ENCODE measurements around the gene TLX2.

The TLX2 gene

GRCh38 chr2:74554820-74555531 is 40.7 kb downstream of the TLX2 start:
- no peak for TF ChIP-seq CTCF (IDR thresholded peaks at IDR 0.05)

- no peak for TF ChIP-seq CTCF (IDR thresholded peaks at IDR 0.05)
Observed at GRCh38 chr2:74555610-74556103, 41.4 kb downstream of the TLX2 start.

- TF ChIP-seq CTCF (IDR thresholded peaks at IDR 0.05) = no peak
Observed at GRCh38 chr2:74556159-74556558, 41.9 kb downstream of the TLX2 start.

GRCh38 chr2:74556831-74557370 is 42.7 kb downstream of the TLX2 start:
- TF ChIP-seq CTCF (IDR thresholded peaks at IDR 0.05) = no peak

- TF ChIP-seq CTCF (IDR thresholded peaks at IDR 0.05) = no peak
Observed at GRCh38 chr2:74558284-74559230, 44.3 kb downstream of the TLX2 start.

- no peak for TF ChIP-seq CTCF (IDR thresholded peaks at IDR 0.05)
Observed at GRCh38 chr2:74559912-74560311, 45.7 kb downstream of the TLX2 start.

GRCh38 chr2:74560591-74560990 is 46.3 kb downstream of the TLX2 start:
- no peak for TF ChIP-seq CTCF (IDR thresholded peaks at IDR 0.05)

All from LNCAP (cell line).